Measurements from ENCODE around the gene RING1.

- TF ChIP-seq EP300 (IDR thresholded peaks at IDR 0.05; ENCODE audit: borderline replicate concordance) (no peak), CREB1 (IDR thresholded peaks at IDR 0.05; ENCODE audit: low read depth) (no peak), REST (IDR thresholded peaks at IDR 0.05; ENCODE audit: low read depth) (no peak), CEBPB (IDR thresholded peaks at IDR 0.05) (no peak), EGR1 (IDR thresholded peaks at IDR 0.05) (no peak), YY1 (IDR thresholded peaks at IDR 0.05; ENCODE audit: low read depth) (no peak), RAD21 (IDR thresholded peaks at IDR 0.05; ENCODE audit: low read depth) (no peak), USF1 (IDR thresholded peaks at IDR 0.05) (no peak), FOXM1 (IDR thresholded peaks at IDR 0.05; ENCODE audit: borderline replicate concordance, low read depth) (no peak), TEAD4 (IDR thresholded peaks at IDR 0.05) (no peak), TAF1 (IDR thresholded peaks at IDR 0.05; ENCODE audit: low read depth) (no peak), MAX (IDR thresholded peaks at IDR 0.05) (no peak), NFIC (IDR thresholded peaks at IDR 0.05) (no peak)
These were observed 5.1 kb downstream of the RING1 start for GRCh38 chr6:33213166-33213988.

All from Ishikawa (cell line).